ENCODE results near the gene BHLHE40. TPM values are rescaled to one million over a fixed set of nuclear protein-coding genes. Genes with fewer than 3 reads are reported as not detected.

Gene BHLHE40
- total and polyA plus RNA-seq, 4 experiments from 2014 or later, result 33.0 to 45.8 (median 39.7) TPM

DNA sequence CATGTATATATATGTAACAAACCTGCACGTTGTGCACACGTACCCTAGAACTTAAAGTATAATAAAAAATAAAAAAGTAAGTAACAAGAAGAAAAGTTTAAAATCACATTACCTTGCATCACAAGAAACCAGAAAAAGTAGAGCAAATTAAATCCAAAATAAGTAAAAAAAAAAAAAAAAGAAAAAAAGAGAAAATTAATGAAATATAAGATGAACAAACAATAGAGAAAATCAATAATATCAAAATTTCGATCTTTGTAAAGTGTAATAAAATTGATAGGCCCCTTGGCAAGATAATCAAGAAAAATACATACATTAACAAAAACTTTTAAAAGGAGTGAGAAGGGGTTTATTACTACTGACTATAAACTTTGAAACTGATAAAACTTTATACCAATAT is 7.4 kb upstream of the BHLHE40 start:
- POLR2A ChIA-PET (ENCODE audit: partially characterized antibody), result interaction anchor here (2.4 kb wide), 1 partner anchor 12 kb away, joined by 10 read pairs; no protein-coding TSS in a partner anchor

DNA sequence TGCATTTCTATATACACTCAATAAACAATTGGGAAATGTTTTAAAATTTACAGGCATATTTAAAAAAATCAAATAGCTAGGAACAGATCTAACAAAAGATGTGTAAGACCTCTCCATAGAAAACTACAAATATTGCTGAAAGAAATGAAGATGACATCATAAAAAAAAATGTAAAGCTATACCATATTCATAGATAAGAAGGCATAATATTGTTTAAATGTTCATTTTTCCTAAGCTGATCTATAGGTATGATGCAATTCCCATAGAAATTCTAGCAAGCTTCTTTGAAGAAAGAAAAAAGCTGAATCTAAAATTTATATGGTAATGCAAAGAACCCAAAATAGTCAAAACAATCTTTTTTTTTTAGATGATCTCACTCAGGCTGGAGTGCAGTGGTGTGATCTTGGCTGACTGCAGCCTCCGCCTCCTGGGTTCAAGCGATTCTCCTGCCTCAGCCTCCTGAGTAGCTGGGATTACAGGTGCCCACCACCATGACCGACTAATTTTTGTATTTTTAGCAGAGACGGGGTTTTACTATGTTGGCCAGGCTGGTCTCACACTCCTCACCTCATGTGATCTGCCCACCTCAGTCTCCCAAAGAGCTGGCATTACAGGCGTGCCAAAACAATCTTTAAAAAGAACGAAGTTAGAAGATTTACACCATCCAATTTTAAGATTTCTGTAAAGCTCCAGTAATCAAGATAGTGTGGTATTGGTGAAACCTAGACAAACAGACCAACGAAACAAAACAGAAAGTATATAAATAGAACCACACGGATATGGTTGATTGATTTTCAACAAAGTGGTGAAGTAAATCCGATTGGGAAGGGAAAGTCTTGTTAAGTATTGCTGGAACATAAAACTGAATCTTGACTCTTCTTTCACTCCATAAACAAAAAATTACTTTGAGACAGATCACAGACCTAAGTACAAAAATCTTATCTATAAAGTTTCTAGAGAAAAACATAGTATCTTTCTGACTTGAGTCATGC is 6.3 kb upstream of the BHLHE40 start:
- ChIA-PET CTCF (ENCODE audit: partially characterized antibody) (interaction anchor here (1.0 to 1.9 kb wide), 4 partner anchors 9 to 261 kb away, joined by 3 to 7 read pairs (median 4); no protein-coding TSS in a partner anchor), POLR2A (ENCODE audit: partially characterized antibody) (interaction anchor here (1.5 to 2.4 kb wide), 2 partner anchors 11 to 151 kb away, joined by 4 to 10 read pairs; no protein-coding TSS in a partner anchor)
- intact Hi-C loops (cut with micrococcal nuclease), result no loop called here
- Mint-ChIP-seq H3K27me3 (no peaks in the 10 kb centered on the region), H3K27ac (peak overlapping the region; percentile 11 to 87 (median 73)), H3K4me1 (peaks cover 12 to 38% (median 26%) of the 10 kb centered on the region in 4 donors), H3K36me3 (peaks cover 11 to 14% of the 10 kb centered on the region in 2 donors), H3K4me3 (peak overlapping the region in 5 of 8 donors; percentile 2 to 50 (median 35)), H3K9me3 (peaks cover 0 to 31% (median 23%) of the 10 kb centered on the region in 8 donors)
- Histone ChIP-seq H3K9me3 (ENCODE audit: control insufficient read depth in 1 of 2, low read length in 2 of 2) (no peaks in the 10 kb centered on the region), H3K27ac (ENCODE audit: low read depth, low read length) (no peak overlapping the region), H3K4me3 (ENCODE audit: low read length in 2 of 2) (no peak overlapping the region), H3K4me1 (ENCODE audit: insufficient read depth, low read length) (peaks cover 20% of the 10 kb centered on the region), H3K27me3 (ENCODE audit: insufficient read depth, low read length) (no peaks in the 10 kb centered on the region), H3K36me3 (ENCODE audit: insufficient read depth, low read length) (no peaks in the 10 kb centered on the region)
- no peak for DNase-seq

More for the DNA sequence above, 7.4 kb upstream of the BHLHE40 start:
- no peak for DNase-seq
- Histone ChIP-seq H3K4me1 (ENCODE audit: insufficient read depth, low read length) (peaks cover 13% of the 10 kb centered on the region), H3K4me3 (ENCODE audit: low read length in 2 of 2) (no peak overlapping the region), H3K36me3 (ENCODE audit: insufficient read depth, low read length) (no peaks in the 10 kb centered on the region), H3K9me3 (ENCODE audit: control insufficient read depth in 1 of 2, low read length in 2 of 2) (no peaks in the 10 kb centered on the region), H3K27me3 (ENCODE audit: insufficient read depth, low read length) (no peaks in the 10 kb centered on the region), H3K27ac (ENCODE audit: low read depth, low read length) (no peak overlapping the region)
- intact Hi-C loops (cut with micrococcal nuclease), result no loop called here
- peaks cover 11 to 32% (median 23%) of the 10 kb centered on the region in 4 donors for H3K4me1 Mint-ChIP-seq
- H3K4me3 Mint-ChIP-seq, result no peak overlapping the region
- H3K27me3 Mint-ChIP-seq, result no peaks in the 10 kb centered on the region
- CTCF ChIA-PET (ENCODE audit: partially characterized antibody), result interaction anchor here (1.5 to 1.9 kb wide), 2 partner anchors 46 to 260 kb away, joined by 4 to 7 read pairs; no protein-coding TSS in a partner anchor
- H3K9me3 Mint-ChIP-seq, result peaks cover 0 to 42% (median 33%) of the 10 kb centered on the region in 8 donors
- peaks cover 11 to 13% of the 10 kb centered on the region in 2 donors for H3K36me3 Mint-ChIP-seq
- peak overlapping the region in 1 of 7 donors; percentile 18 for H3K27ac Mint-ChIP-seq

DNA sequence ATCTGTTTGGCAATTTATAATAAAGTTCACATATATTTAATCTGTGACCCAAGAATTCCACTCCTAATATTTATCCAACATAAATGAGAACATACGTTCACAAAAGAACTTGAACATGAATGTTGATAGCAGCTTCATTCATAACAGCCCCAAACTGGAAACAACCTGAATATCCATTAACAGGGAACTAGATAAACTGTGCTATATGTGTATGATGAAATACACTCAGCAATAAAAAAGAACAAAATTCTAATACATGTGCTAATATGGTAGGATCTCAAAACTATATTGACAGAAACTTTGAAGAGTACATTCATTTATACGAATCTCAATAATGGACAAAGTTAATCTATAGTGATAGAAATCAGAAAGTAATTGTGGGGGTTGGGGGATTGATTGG is 5.1 kb upstream of the BHLHE40 start:
- POLR2A ChIA-PET (ENCODE audit: partially characterized antibody), result interaction anchor here (1.5 to 2.4 kb wide), 2 partner anchors 9 to 152 kb away, joined by 4 to 10 read pairs; no protein-coding TSS in a partner anchor
- no peaks in the 10 kb centered on the region for H3K9me3 ChIP-seq (ENCODE audit: control insufficient read depth in 1 of 2, low read length in 2 of 2)
- no peaks in the 10 kb centered on the region for H3K36me3 ChIP-seq (ENCODE audit: insufficient read depth, low read length)
- CTCF ChIA-PET (ENCODE audit: partially characterized antibody), result interaction anchor here (1.9 kb wide), 1 partner anchor 263 kb away, joined by 7 read pairs; no protein-coding TSS in a partner anchor
- no peak overlapping the region for H3K4me3 Mint-ChIP-seq
- no peaks in the 10 kb centered on the region for H3K27me3 Mint-ChIP-seq
- DNase-seq, result no peak
- no peak overlapping the region for H3K4me3 ChIP-seq (ENCODE audit: low read length in 2 of 2)
- peaks cover 11 to 40% (median 25%) of the 10 kb centered on the region in 4 donors for H3K4me1 Mint-ChIP-seq
- peaks cover 0 to 19% (median 11%) of the 10 kb centered on the region in 8 donors for H3K9me3 Mint-ChIP-seq
- H3K27me3 ChIP-seq (ENCODE audit: insufficient read depth, low read length), result no peaks in the 10 kb centered on the region
- peaks cover 20% of the 10 kb centered on the region for H3K4me1 ChIP-seq (ENCODE audit: insufficient read depth, low read length)
- H3K27ac ChIP-seq (ENCODE audit: low read depth, low read length), result no peak overlapping the region
- peak overlapping the region in 3 of 7 donors; percentile 70 to 88 (median 83) for H3K27ac Mint-ChIP-seq
- intact Hi-C loops (cut with micrococcal nuclease), result no loop called here
- peaks cover 3 to 10% of the 10 kb centered on the region in 2 donors for H3K36me3 Mint-ChIP-seq

DNA sequence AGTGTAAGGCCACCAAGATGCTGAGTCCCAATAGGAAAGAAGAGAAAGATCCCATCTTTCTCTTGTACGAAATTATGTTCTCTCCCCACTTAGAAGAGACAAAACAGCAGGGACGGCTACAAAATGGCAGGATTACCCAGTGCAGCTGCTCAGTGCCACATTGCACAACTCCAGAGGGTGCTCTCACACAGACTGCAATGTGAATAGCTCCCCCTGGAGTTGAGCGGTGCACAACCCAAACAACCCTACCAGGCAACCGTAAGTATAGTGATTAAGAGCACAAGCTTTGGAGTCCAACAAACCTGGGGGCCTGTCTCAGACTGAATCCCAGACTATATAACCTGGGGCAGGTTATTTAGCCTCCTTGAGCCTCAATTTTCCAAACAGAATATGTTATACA is 3.1 kb upstream of the BHLHE40 start:
- Histone ChIP-seq H3K27me3 (ENCODE audit: insufficient read depth, low read length) (no peaks in the 10 kb centered on the region), H3K27ac (ENCODE audit: low read depth, low read length) (peak overlapping the region; percentile 91), H3K9me3 (ENCODE audit: control insufficient read depth in 1 of 2, low read length in 2 of 2) (no peaks in the 10 kb centered on the region), H3K36me3 (ENCODE audit: insufficient read depth, low read length) (no peaks in the 10 kb centered on the region), H3K4me3 (ENCODE audit: low read length in 2 of 2) (no peak overlapping the region), H3K4me1 (ENCODE audit: insufficient read depth, low read length) (peaks cover 25% of the 10 kb centered on the region)
- Mint-ChIP-seq H3K27ac (peak overlapping the region; percentile 95 to 100 (median 99)), H3K4me3 (peak overlapping the region in 2 of 8 donors; percentile 98 to 100), H3K9me3 (peaks cover 0 to 5% (median 0%) of the 10 kb centered on the region in 8 donors), H3K36me3 (peaks cover 6 to 26% of the 10 kb centered on the region in 2 donors), H3K4me1 (peaks cover 12 to 51% (median 30%) of the 10 kb centered on the region in 4 donors), H3K27me3 (no peaks in the 10 kb centered on the region)
- POLR2A ChIA-PET (ENCODE audit: partially characterized antibody), result interaction anchor here (0.7 to 14.0 kb wide), 15 partner anchors 9 to 265 kb away, joined by 3 to 580 read pairs (median 16); no protein-coding TSS in a partner anchor
- intact Hi-C loops (cut with micrococcal nuclease), result loop anchor here (2.0 to 5.0 kb wide), 3 partner anchors 71 to 211 kb away; partner anchors contain the start of gene EDEM1
- CTCF ChIA-PET (ENCODE audit: partially characterized antibody), result interaction anchor here (0.7 to 12.9 kb wide), 17 partner anchors 8 to 264 kb away, joined by 3 to 251 read pairs (median 4); no protein-coding TSS in a partner anchor
- no peak for DNase-seq

DNA sequence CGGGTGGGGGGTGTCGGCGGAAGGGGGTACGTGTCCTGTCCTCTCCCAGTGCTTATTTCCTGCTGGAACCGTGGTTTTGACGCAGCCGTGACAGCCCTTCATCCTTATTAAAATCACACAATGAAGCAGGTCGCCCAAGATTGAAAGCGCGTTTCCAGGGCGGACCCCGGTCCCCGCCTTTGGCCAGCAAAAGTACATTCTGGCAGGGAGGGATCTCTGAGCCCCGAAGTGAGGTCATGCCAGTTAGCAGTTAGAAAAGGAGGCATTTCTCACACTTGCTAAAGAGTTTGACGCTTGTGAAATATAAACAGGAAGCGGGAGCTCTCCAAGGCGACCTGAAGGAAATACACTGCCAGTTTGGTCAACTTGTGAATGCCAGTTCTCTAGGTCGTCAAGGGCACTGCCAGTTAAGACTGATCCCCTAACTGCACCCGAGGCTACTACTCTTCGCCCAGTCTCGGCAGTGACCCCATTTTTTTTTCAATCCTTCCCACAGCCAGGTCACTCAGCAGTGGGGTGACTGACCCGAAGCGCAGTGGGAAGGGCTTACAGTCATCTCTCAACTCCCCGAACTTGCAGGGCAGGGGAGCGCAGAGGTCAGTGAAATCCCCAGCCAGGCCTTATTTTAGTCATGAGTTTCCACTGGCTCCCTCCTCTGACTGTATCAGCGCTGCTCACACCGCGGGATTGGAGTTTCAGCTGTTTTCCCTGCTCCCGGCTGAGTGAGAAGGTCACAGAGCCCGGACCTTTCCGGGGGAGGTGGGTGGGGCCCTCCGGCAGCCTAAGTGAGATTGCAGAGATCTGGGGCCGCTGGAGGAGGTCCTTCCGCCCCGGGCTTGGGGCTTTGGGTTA is 2.0 kb upstream of the BHLHE40 start:
- intact Hi-C loops (cut with micrococcal nuclease), result loop anchor here (2.0 to 5.0 kb wide), 3 partner anchors 72 to 210 kb away; partner anchors contain the start of gene EDEM1
- Histone ChIP-seq H3K4me1 (ENCODE audit: insufficient read depth, low read length) (peaks cover 36% of the 10 kb centered on the region), H3K9me3 (ENCODE audit: control insufficient read depth in 1 of 2, low read length in 2 of 2) (no peaks in the 10 kb centered on the region), H3K4me3 (ENCODE audit: low read length in 2 of 2) (peak overlapping the region; percentile 54 to 93), H3K36me3 (ENCODE audit: insufficient read depth, low read length) (peaks cover 8% of the 10 kb centered on the region), H3K27ac (ENCODE audit: low read depth, low read length) (peak overlapping the region; percentile 91), H3K27me3 (ENCODE audit: insufficient read depth, low read length) (no peaks in the 10 kb centered on the region)
- ChIA-PET POLR2A (ENCODE audit: partially characterized antibody) (interaction anchor here (0.6 to 14.0 kb wide), 28 partner anchors 10 to 625 kb away, joined by 3 to 580 read pairs (median 5); partner anchors contain the start of genes EDEM1 and ITPR1), CTCF (ENCODE audit: partially characterized antibody) (interaction anchor here (0.7 to 12.9 kb wide), 16 partner anchors 11 to 265 kb away, joined by 3 to 251 read pairs (median 4); no protein-coding TSS in a partner anchor)
- Mint-ChIP-seq H3K27ac (peak overlapping the region; percentile 95 to 100 (median 99)), H3K27me3 (no peaks in the 10 kb centered on the region), H3K9me3 (no peaks in the 10 kb centered on the region), H3K36me3 (peaks cover 16 to 38% of the 10 kb centered on the region in 2 donors), H3K4me1 (peaks cover 22 to 62% (median 40%) of the 10 kb centered on the region in 4 donors), H3K4me3 (peak overlapping the region; percentile 93 to 100 (median 98))
- peak; percentile 68 to 78 (median 76) for DNase-seq

DNA sequence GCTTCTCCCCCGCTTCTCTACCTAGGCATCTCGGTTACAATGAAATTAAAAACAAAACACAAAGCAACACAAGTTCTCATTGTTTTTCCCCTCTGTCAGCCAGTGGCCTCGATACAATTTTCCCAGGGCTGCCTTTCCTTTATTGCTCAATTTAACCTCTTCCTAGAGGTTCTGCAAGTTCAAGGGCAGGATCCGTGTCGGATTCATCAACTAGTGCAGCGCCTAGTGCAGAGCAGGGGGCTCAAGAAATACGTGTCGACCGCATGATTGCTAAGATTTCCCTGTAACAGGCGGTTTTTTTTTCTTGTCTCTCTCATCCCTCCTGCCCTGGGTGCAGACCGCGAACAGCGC is 1.4 kb upstream of the BHLHE40 start:
- no peaks in the 10 kb centered on the region for H3K9me3 ChIP-seq (ENCODE audit: control insufficient read depth in 1 of 2, low read length in 2 of 2)
- Mint-ChIP-seq H3K36me3 (peaks cover 21 to 42% of the 10 kb centered on the region in 2 donors), H3K27me3 (no peaks in the 10 kb centered on the region), H3K4me1 (peaks cover 24 to 66% (median 44%) of the 10 kb centered on the region in 4 donors), H3K27ac (peak overlapping the region; percentile 95 to 100 (median 99)), H3K9me3 (no peaks in the 10 kb centered on the region), H3K4me3 (peak overlapping the region; percentile 93 to 100 (median 98))
- H3K4me1 ChIP-seq (ENCODE audit: insufficient read depth, low read length), result peaks cover 42% of the 10 kb centered on the region
- H3K27me3 ChIP-seq (ENCODE audit: insufficient read depth, low read length), result no peaks in the 10 kb centered on the region
- peak overlapping the region; percentile 54 to 93 for H3K4me3 ChIP-seq (ENCODE audit: low read length in 2 of 2)
- ChIA-PET CTCF (ENCODE audit: partially characterized antibody) (interaction anchor here (1.6 to 12.9 kb wide), 9 partner anchors 12 to 266 kb away, joined by 3 to 251 read pairs (median 9); no protein-coding TSS in a partner anchor), POLR2A (ENCODE audit: partially characterized antibody) (interaction anchor here (0.9 to 14.0 kb wide), 22 partner anchors 9 to 485 kb away, joined by 3 to 580 read pairs (median 6); partner anchors contain the start of genes EDEM1 and ITPR1)
- H3K36me3 ChIP-seq (ENCODE audit: insufficient read depth, low read length), result peaks cover 12% of the 10 kb centered on the region
- intact Hi-C loops (cut with micrococcal nuclease), result loop anchor here (1.0 to 5.0 kb wide), 5 partner anchors 41 to 209 kb away; partner anchors contain the start of gene EDEM1
- peak in 3 of 5 donors; percentile 56 to 69 (median 57) for DNase-seq
- peak overlapping the region; percentile 91 for H3K27ac ChIP-seq (ENCODE audit: low read depth, low read length)

Data from CD4-positive, alpha-beta memory T cell (primary cell).